ENCODE measurements around the gene SERPINB10. TPM values are rescaled to one million over a fixed set of nuclear protein-coding genes. Genes with fewer than 3 reads are reported as not detected.
"Not testable (repeated sequence)": the region's sequence is repeated elsewhere in the genome, so short reads cannot be mapped to it uniquely, and the experiment has no call there.

The SERPINB10 gene
- polyA plus RNA-seq, 4 donors = 0.19 to 0.38 (median 0.35) TPM

- no peak for DNase-seq (ENCODE audit: low read depth in 4 of 4, low spot score in 2 of 4)
Measured at GRCh38 chr18:63890237-63890949, 17.4 kb upstream of the SERPINB10 start.

GRCh38 chr18:63890950-63891304 is 16.8 kb upstream of the SERPINB10 start:
- DNase-seq (ENCODE audit: low read depth in 4 of 4, low spot score in 2 of 4) = no peak

- DNase-seq (ENCODE audit: low read depth in 4 of 4, low spot score in 2 of 4) = no peak
Measured at GRCh38 chr18:63892566-63892965, 15.2 kb upstream of the SERPINB10 start.

- no peak for DNase-seq (ENCODE audit: low read depth in 4 of 4, low spot score in 2 of 4)
Measured at GRCh38 chr18:63894106-63894772, 13.5 kb upstream of the SERPINB10 start.

- no peak for DNase-seq (ENCODE audit: low read depth in 4 of 4, low spot score in 2 of 4)
Measured at GRCh38 chr18:63895190-63895589, 12.6 kb upstream of the SERPINB10 start.

GRCh38 chr18:63897072-63897471 is 10.7 kb upstream of the SERPINB10 start:
- no peak for DNase-seq (ENCODE audit: low read depth in 4 of 4, low spot score in 2 of 4)

- DNase-seq (ENCODE audit: low read depth in 4 of 4, low spot score in 2 of 4) = no peak
Measured at GRCh38 chr18:63899206-63899605, 8.6 kb upstream of the SERPINB10 start.

- no peak for DNase-seq (ENCODE audit: low read depth in 4 of 4, low spot score in 2 of 4)
Measured at GRCh38 chr18:63903851-63904570, 3.7 kb upstream of the SERPINB10 start.

GRCh38 chr18:63904694-63905093 is 3.1 kb upstream of the SERPINB10 start:
- DNase-seq (ENCODE audit: low read depth in 4 of 4, low spot score in 2 of 4) = no peak

GRCh38 chr18:63905361-63905760 is 2.4 kb upstream of the SERPINB10 start:
- DNase-seq (ENCODE audit: low read depth in 4 of 4, low spot score in 2 of 4) = no peak

GRCh38 chr18:63906056-63906455 is 1.7 kb upstream of the SERPINB10 start:
- DNase-seq (ENCODE audit: low read depth in 4 of 4, low spot score in 2 of 4) = no peak

GRCh38 chr18:63908858-63909257 is 1.1 kb downstream of the SERPINB10 start:
- no peak for DNase-seq (ENCODE audit: low read depth in 4 of 4, low spot score in 2 of 4)

- DNase-seq (ENCODE audit: low read depth in 4 of 4, low spot score in 2 of 4) = no peak
Measured at GRCh38 chr18:63909870-63910269, 2.1 kb downstream of the SERPINB10 start.

GRCh38 chr18:63917817-63918216 is 10.1 kb downstream of the SERPINB10 start:
- no peak for DNase-seq (ENCODE audit: low read depth in 4 of 4, low spot score in 2 of 4)

GRCh38 chr18:63922049-63922448 is 14.3 kb downstream of the SERPINB10 start:
- DNase-seq (ENCODE audit: low read depth in 4 of 4, low spot score in 2 of 4) = no peak

GRCh38 chr18:63924551-63924950 is 16.8 kb downstream of the SERPINB10 start:
- DNase-seq (ENCODE audit: low read depth in 4 of 4, low spot score in 2 of 4) = no peak

- no peak for DNase-seq (ENCODE audit: low read depth in 4 of 4, low spot score in 2 of 4)
Measured at GRCh38 chr18:63928331-63928730, 20.6 kb downstream of the SERPINB10 start.

GRCh38 chr18:63929369-63929768 is 21.6 kb downstream of the SERPINB10 start:
- not testable (repeated sequence) for DNase-seq (ENCODE audit: low read depth in 4 of 4, low spot score in 2 of 4)

GRCh38 chr18:63930773-63931354 is 23.1 kb downstream of the SERPINB10 start:
- no peak for DNase-seq (ENCODE audit: low read depth in 4 of 4, low spot score in 2 of 4)

- DNase-seq (ENCODE audit: low read depth in 4 of 4, low spot score in 2 of 4) = peak; percentile 31 to 65 (median 43)
Measured at GRCh38 chr18:63936156-63936931, 28.6 kb downstream of the SERPINB10 start.

All from left renal cortex interstitium (tissue), 4 donors.